Muscle of arm (tissue), 12 donors: ENCODE measurements around the gene LILRA6. TPM values are rescaled to one million over a fixed set of nuclear protein-coding genes. Genes with fewer than 3 reads are reported as not detected.
A peak's percentile ranks its signal among the peaks of the same experiment; 100 is the strongest.
"Not testable (repeated sequence)": the region's sequence is repeated elsewhere in the genome, so short reads cannot be mapped to it uniquely, and the experiment has no call there.

Source experiments
- DNase-seq: peaks from one replicate; pipeline ENCODE4 v3.0.0-alpha.2; 2013
- polyA plus RNA-seq, 12 donors: library from polyadenylated mRNA; unstranded; fragments of 120-200 nt; gene quantifications; one replicate each; pipeline ENCODE4 v1.2.1, GENCODE V29; 2013; ENCODE audit not compliant: insufficient read length in 12 of 12

The LILRA6 gene
- polyA plus RNA-seq, 12 donors, result 0.95 to 2.4 (median 1.7) TPM; not detected in 2

- peak; percentile 72 for DNase-seq
Observed at GRCh38 chr19:54231077-54231931, 11.3 kb downstream of the LILRA6 start.

GRCh38 chr19:54230031-54230430 lies 12.6 kb downstream of the LILRA6 start:
- DNase-seq, result no peak

GRCh38 chr19:54229146-54229545 lies 13.4 kb downstream of the LILRA6 start:
- DNase-seq, result no peak

GRCh38 chr19:54224619-54225018 lies 18.0 kb downstream of the LILRA6 start:
- not testable (repeated sequence) for DNase-seq

- not testable (repeated sequence) for DNase-seq
Observed at GRCh38 chr19:54223937-54224281, 18.7 kb downstream of the LILRA6 start.

GRCh38 chr19:54223277-54223936 lies 19.2 kb downstream of the LILRA6 start:
- not testable (repeated sequence) for DNase-seq

GRCh38 chr19:54222474-54223276 lies 19.9 kb downstream of the LILRA6 start, which contains the start of gene LILRB3:
Gene LILRB3, minus strand, starts transcription at chr19:54223007. Its CDS starts 31 bp downstream, at chr19:54222976.
- not testable (repeated sequence) for DNase-seq

- not testable (repeated sequence) for DNase-seq
Observed at GRCh38 chr19:54221947-54222346, 20.6 kb downstream of the LILRA6 start.

- not testable (repeated sequence) for DNase-seq
Observed at GRCh38 chr19:54219702-54220101, 22.9 kb downstream of the LILRA6 start.

GRCh38 chr19:54218960-54219661 lies 23.5 kb downstream of the LILRA6 start:
- DNase-seq, result no peak

GRCh38 chr19:54218259-54218658 lies 24.3 kb downstream of the LILRA6 start:
- DNase-seq, result no peak

- DNase-seq, result not testable (repeated sequence)
Observed at GRCh38 chr19:54217517-54218247, 24.9 kb downstream of the LILRA6 start.

- no peak for DNase-seq
Observed at GRCh38 chr19:54216869-54217268, 25.7 kb downstream of the LILRA6 start.

- DNase-seq, result not testable (repeated sequence)
Observed at GRCh38 chr19:54214734-54215133, 27.9 kb downstream of the LILRA6 start.

- DNase-seq, result not testable (repeated sequence)
Observed at GRCh38 chr19:54214217-54214616, 28.4 kb downstream of the LILRA6 start.

GRCh38 chr19:54211235-54211634 lies 31.4 kb downstream of the LILRA6 start:
- DNase-seq, result no peak

- peak; percentile 45 for DNase-seq
Observed at GRCh38 chr19:54209811-54210494, 32.6 kb downstream of the LILRA6 start.

- DNase-seq, result no peak
Observed at GRCh38 chr19:54209058-54209810, 33.4 kb downstream of the LILRA6 start.

- no peak for DNase-seq
Observed at GRCh38 chr19:54208784-54209057, 33.9 kb downstream of the LILRA6 start.
